ENCODE data around the gene NDUFV3.
"Not testable (repeated sequence)": the region's sequence is repeated elsewhere in the genome, so short reads cannot be mapped to it uniquely, and the experiment has no call there.

NDUFV3 gene

DNA sequence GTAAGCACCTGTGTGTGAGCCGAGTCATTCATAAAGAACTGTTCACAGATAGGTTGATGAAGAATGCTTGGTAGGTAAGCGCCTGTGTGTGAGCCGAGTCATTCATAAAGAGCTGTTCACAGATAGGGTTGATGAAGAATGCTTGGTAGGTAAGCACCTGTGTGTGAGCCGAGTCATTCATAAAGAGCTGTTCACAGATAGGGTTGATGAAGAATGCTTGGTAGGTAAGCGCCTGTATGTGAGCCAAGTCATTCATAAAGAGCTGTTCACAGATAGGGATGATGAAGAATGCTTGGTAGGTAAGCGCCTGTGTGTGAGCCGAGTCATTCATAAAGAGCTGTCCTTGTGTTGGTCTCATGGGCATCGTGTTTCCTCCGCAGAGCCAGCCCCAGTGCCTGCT, 15.4 kb downstream of the NDUFV3 start:
- peaks cover 11% of the 10 kb centered on the region for H3K36me3 Mint-ChIP-seq

DNA sequence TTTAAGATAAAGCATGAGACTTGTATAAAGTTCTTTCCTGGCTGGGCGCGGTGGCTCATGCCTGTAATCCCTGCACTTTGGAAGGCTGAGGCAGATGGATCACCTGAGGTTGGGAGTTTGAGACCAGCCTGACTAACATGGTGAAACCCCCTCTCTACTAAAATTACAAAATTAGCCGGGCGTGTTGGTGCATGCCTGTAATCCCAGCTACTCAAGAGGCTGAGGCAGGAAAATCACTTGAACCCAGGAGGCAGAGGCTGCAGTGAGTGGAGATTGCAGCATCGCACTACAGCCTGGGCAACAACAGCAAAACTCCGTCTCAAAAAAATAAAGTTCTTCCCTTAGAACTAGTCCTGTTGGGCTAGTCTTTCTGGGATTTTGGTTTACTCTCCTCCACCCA, 18.8 kb downstream of the NDUFV3 start:
- not testable (repeated sequence) for H3K36me3 Mint-ChIP-seq, H3K4me1 Mint-ChIP-seq, H3K27me3 Mint-ChIP-seq, H3K27ac Mint-ChIP-seq, H3K4me3 Mint-ChIP-seq, H3K9me3 Mint-ChIP-seq

More for the DNA sequence above, 15.4 kb downstream of the NDUFV3 start:
- H3K4me1 Mint-ChIP-seq, H3K4me3 Mint-ChIP-seq, H3K27ac Mint-ChIP-seq, H3K27me3 Mint-ChIP-seq, H3K9me3 Mint-ChIP-seq: not testable (repeated sequence)

DNA sequence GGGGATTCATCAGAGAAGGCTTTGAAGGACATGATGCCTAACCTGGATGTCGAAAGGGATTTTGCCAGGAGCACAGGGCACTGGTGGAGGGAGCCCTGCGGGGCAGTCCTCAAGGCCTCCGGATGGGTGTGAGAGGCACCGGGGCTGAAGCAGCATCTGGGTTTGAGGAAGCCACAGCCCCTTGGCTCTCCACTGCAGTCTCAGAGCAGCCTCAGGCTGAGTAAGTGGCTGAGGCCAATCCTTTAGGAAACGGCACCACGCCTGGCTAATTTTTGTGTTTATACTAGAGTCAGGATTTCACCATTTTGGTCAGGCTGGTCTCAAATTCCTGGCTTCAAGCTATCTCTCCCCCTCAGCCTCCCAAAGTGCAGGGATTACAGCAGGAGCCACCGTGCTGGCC, 20.4 kb downstream of the NDUFV3 start:
- Mint-ChIP-seq H3K4me1 (no peaks in the 10 kb centered on the region), H3K9me3 (no peaks in the 10 kb centered on the region), H3K27me3 (no peaks in the 10 kb centered on the region), H3K4me3 (no peak overlapping the region), H3K36me3 (peaks cover 4% of the 10 kb centered on the region), H3K27ac (no peak overlapping the region)

DNA sequence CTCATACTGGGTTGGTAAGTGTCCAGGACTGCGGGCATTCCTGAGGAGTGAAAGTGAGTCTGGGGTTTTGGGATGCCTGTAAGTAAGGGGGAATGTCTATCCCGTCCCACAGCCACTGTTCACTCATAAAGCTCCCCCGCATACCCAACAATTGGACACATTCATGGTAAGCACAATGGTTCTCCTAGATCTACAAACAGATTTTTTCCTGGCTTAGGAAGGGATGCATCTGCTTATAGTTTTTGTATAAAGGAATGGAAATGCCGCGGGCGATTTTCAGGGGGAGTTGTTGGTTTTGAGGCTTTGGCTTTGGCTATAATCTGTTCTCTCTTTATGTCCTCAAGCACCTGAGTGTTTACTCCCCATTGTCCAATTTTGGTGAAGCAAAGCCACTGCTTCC, 25.2 kb downstream of the NDUFV3 start:
- peaks cover 2% of the 10 kb centered on the region for H3K4me1 Mint-ChIP-seq
- H3K4me3 Mint-ChIP-seq: no peak overlapping the region

DNA sequence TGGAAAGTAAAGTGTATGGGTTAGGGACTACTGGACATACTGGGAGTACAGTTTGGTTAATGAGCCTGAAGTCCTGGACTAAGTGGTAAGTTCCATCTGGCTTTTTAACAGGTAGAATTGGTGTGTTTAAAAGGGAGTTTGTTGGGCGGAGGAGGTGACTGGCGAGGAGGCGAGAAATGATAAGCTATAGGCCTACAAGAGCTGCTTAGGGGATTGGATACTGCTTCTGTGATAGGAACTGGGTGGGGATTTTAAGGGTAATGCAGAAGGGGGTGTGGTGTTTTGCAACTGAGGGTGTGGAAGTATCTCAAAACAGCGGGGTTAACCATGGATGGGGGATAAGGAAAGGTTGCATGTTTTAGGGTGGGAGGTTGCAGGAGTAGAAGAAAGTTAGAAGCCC, 28.8 kb downstream of the NDUFV3 start:
- H3K9me3 Mint-ChIP-seq: no peaks in the 10 kb centered on the region
- no peak overlapping the region for H3K27ac Mint-ChIP-seq
- no peak overlapping the region for H3K4me3 Mint-ChIP-seq
- H3K4me1 Mint-ChIP-seq: peaks cover 25% of the 10 kb centered on the region
- no peaks in the 10 kb centered on the region for H3K36me3 Mint-ChIP-seq
- H3K27me3 Mint-ChIP-seq: no peaks in the 10 kb centered on the region

More for the DNA sequence above, 25.2 kb downstream of the NDUFV3 start:
- H3K9me3 Mint-ChIP-seq: no peaks in the 10 kb centered on the region
- H3K27ac Mint-ChIP-seq: no peak overlapping the region
- no peaks in the 10 kb centered on the region for H3K27me3 Mint-ChIP-seq
- no peaks in the 10 kb centered on the region for H3K36me3 Mint-ChIP-seq

DNA sequence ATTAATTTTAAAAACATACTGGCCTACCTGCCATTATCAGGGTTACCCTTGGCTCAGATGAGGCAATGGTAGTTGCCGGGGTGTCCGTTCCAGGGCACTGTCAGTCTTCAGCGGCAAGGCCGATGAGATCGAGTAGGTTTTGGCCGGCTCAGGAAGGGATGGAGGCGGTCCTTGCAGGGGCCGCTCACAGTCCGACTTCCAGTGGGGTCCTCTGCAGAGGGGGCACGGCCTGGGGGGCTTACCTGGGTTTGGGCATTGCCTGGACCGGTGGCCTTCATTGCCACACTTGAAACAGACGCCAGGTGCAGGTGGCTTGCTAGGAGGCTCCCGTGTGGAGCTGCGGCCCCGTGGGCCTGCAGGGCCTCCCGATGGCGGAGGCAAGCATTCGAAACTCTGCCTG, 29.8 kb downstream of the NDUFV3 start:
- Mint-ChIP-seq H3K9me3 (no peaks in the 10 kb centered on the region), H3K27ac (no peak overlapping the region), H3K4me3 (no peak overlapping the region), H3K27me3 (no peaks in the 10 kb centered on the region), H3K36me3 (no peaks in the 10 kb centered on the region), H3K4me1 (peaks cover 25% of the 10 kb centered on the region)

DNA sequence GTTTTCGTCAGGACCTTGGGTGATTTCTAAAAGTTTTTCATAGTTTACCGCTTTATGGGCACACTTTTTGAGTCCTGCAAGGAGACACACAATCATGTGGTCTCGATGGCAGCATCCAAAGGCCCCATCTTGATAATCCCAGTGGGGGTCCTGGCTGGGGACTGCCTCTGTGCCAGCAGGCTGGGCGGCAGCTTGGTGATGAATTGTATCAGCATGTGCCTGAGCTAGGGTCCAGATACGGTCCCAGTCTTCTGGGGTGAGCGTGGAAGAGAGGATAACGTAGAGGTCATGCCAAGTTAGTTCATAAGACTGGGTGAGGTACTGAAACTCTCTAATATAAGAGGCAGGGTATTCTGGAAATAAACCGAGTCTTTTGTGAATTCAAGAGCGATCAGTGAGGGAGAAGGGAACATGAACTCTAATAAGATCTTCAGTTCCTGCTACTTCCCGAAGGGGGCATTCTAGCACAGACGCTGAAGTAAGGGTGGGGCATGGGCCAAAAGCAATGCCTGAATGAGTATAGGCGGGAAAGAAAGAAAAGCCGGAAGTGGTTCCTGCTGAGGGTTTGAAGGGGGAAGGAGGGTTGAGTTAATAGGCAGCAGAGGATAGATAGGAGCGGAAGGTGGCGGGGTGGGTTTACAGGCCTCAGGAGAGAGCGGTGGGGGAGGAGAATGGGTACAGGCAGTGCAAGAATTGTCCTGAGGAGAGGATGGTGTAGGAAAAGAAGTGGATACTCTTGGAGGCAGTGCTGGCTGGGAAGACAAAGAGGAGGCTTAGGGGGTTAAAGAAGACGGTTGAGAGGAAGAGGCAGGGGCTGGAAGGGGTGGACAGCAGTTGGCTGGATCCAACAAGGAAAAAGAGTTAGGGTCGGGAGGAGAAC, 30.7 kb downstream of the NDUFV3 start:
- Mint-ChIP-seq H3K4me1 (peaks cover 25% of the 10 kb centered on the region), H3K4me3 (peak overlapping the region; percentile 51), H3K27ac (peak overlapping the region; percentile 88), H3K36me3 (no peaks in the 10 kb centered on the region), H3K9me3 (no peaks in the 10 kb centered on the region), H3K27me3 (no peaks in the 10 kb centered on the region)

DNA sequence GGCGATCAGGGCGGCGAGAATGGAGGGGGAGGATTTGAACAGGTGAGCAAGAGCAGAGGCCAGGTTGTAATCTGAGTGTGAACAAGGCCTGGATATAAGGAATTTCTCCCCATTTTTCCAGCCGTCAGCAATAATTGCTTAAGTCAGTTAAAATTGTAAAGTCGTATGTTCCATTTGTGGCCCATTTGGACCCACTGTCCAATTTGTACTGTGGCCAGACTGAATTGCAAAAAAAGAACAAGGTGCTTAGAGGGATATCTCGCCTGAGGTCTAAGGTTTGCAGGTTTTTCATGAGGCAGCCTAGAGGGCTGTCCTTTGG, 31.3 kb downstream of the NDUFV3 start:
- H3K27ac Mint-ChIP-seq: peak overlapping the region; percentile 88
- no peaks in the 10 kb centered on the region for H3K9me3 Mint-ChIP-seq
- H3K27me3 Mint-ChIP-seq: no peaks in the 10 kb centered on the region
- H3K4me3 Mint-ChIP-seq: peak overlapping the region; percentile 51
- H3K36me3 Mint-ChIP-seq: no peaks in the 10 kb centered on the region
- peaks cover 25% of the 10 kb centered on the region for H3K4me1 Mint-ChIP-seq

DNA sequence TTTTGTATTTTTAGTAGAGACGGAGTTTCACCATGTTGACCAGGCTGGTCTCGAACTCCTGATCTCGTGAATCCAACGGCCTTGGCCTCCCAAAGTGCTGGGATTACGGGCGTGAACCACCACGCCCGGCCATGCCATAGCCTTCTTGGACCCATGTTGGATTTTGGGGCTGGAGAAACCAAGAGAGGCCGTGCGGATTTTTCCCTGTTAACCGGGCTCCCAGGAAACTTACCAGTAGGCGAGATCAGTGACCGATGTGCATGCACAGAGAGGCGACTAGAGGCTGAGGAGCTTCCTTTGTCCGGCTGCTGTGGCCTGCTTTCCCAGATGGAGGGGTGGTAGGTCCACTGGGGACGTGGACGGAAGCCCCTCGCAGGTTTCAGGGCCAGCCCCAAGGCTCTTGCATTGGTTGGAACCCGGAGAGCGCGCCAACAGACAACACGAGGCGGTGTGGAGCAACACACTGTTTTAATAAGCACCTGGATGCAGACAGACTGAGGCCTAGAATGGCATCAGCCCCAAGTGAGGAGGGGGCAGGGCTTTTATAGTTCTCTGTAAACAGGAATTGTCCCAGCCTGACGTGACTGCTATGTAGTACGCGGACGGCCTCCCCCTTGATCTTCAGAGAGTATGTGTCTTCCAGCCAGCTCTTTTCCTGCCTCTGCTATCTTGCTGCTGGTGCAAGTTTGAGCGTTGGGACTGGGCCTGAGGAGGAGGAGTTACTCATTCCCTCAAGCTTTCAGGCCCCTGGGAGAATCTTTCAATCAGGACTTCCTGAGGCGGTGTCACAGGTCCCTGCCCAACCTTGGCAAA, 32.2 kb downstream of the NDUFV3 start, which contains the start of gene ERVH48-1:
TSS of gene ERVH48-1 (minus strand) at position 517 of the 813 bp plus-strand sequence. CDS start 6,624 bp downstream, outside the sequence.
- no peaks in the 10 kb centered on the region for H3K27me3 Mint-ChIP-seq
- no peaks in the 10 kb centered on the region for H3K36me3 Mint-ChIP-seq
- H3K4me3 Mint-ChIP-seq: no peak within 1 kb of the TSS
- H3K9me3 Mint-ChIP-seq: no peaks in the 10 kb centered on the region
- peaks cover 25% of the 10 kb centered on the region for H3K4me1 Mint-ChIP-seq
- peak within 1 kb of the TSS; percentile 35 for H3K27ac Mint-ChIP-seq

DNA sequence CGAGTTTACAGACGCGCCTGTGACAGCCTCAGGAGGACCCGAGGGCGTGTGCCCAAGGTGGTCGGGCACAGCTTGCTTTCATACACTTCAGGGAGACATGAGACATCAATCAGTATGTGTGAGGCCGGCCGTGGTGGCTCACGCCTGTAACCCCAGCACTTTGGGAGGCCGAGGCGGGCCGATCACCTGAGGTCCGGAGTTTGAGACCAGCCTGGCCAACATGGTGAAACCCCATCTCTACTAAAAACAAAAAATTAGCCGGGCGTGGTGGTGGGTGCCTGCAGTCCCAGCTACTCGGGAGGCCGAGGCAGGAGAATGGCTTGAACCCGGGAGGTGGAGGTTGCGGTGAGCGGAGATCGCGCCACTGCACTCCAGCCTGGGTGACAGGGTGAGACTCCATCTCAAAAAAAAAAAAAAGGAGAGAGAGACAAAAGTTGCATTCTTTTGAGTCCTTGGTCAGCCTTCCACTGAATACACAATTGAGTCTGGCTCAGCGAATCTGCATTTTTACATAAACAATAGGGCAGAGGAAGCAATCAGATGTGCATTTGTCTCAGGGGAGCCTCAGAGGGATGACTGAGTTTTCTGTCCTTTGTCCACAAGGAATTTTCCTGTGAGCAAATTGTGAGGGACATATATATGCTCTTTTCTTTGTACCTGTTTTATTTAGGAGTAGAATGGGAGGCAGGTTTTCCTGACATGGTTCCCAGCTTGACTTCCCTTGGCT, 34.5 kb downstream of the NDUFV3 start:
- H3K27ac Mint-ChIP-seq, H3K27me3 Mint-ChIP-seq, H3K4me3 Mint-ChIP-seq, H3K36me3 Mint-ChIP-seq, H3K9me3 Mint-ChIP-seq: not testable (repeated sequence)
- H3K4me1 Mint-ChIP-seq: peaks cover 25% of the 10 kb centered on the region

DNA sequence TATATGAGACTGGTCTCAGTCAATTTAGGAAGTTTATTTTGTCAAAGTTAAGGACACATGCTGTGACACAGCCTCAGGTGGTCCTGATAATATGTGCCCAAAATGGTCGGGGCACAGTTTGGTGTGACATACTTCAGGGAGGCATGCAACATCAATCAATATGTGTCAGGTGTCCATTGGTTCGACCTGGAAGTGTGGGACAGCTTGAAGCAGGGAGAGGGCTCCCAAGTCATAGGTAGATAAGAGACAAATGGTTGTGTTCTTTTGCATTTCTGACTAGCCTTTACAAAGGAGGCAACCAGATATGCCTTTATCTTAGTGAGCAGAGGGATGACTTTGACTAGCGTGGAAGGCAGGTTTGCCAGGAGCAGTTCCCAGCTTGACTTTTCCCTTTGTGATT, 36.9 kb downstream of the NDUFV3 start:
- Mint-ChIP-seq H3K4me3 (no peak overlapping the region), H3K36me3 (no peaks in the 10 kb centered on the region), H3K27ac (no peak overlapping the region)

DNA sequence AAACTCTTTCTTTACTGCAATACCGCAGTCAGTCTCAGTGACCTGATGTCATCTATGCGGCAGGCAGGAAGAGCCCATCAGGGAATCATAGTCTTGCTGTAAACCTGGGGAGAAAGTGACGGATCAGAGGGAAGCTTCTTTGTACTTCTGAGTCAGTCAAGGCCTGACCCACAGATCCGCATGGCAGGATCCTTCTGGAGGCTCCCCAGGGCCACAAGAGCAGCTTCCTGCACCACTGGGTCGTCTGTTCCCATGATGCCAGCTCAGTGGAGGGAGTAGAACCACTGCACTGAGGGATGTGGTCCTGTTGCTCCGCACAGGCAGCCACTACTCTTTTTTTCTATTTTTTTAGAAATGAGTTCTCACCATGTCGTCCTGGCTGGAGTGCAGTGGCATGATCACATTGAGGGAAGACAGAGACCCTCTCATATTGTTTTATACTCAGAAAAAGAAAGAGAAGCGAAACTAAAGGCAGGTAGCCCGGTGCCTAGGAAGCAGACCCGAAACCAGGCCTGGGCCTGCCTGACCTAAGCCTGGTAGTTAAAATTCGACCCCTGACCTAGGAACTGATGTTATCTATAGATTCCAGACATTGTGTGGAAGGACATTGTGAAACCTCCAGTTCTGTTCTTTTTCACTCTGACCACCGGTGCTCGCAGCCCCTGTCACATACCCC, 38.6 kb downstream of the NDUFV3 start:
- no peaks in the 10 kb centered on the region for H3K27me3 Mint-ChIP-seq
- H3K9me3 Mint-ChIP-seq: no peaks in the 10 kb centered on the region
- no peak overlapping the region for H3K4me3 Mint-ChIP-seq
- no peak overlapping the region for H3K27ac Mint-ChIP-seq
- H3K4me1 Mint-ChIP-seq: no peaks in the 10 kb centered on the region
- no peaks in the 10 kb centered on the region for H3K36me3 Mint-ChIP-seq

More for the DNA sequence above, 36.9 kb downstream of the NDUFV3 start:
- Mint-ChIP-seq H3K9me3 (no peaks in the 10 kb centered on the region), H3K27me3 (no peaks in the 10 kb centered on the region), H3K4me1 (peaks cover 9% of the 10 kb centered on the region)

DNA sequence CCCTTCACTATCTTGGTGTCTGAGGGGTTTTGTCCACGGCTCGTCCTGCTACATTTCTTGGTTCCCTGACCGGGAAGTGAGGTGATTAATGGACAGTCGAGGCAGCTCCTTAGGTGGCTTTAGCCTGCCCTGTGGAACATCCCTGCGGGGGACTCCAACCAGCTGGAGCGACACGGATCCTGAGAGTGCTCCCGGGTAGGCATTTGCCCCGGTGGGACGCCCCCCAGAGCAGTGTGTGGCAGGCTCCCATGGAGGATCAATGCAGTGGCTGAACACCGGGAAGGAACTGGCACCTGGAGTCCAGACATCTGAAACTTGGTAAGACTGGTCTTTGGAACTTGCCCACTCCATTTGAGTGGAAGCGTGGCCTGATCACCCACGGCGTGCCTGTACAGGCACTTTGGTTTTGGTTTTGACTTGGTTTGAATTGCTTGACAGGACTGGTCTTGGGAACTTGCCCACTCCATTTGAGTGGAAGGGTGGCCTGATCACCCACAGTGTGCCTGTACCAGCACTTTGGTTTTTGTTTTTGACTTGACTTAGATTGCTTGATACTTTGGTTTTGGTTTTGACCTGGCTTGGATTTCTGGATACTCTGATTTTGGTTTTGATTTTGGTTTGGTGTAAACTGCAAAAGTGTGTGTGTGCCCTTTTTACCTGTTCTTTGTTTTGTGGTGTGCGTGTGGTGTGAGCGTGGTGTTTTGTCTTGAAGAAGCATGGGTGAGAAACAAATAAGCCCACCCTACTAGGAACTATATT, 39.4 kb downstream of the NDUFV3 start:
- H3K27me3 Mint-ChIP-seq, H3K4me3 Mint-ChIP-seq, H3K36me3 Mint-ChIP-seq, H3K9me3 Mint-ChIP-seq, H3K4me1 Mint-ChIP-seq: not testable (repeated sequence)
- peak overlapping the region; percentile 4 for H3K27ac Mint-ChIP-seq

DNA sequence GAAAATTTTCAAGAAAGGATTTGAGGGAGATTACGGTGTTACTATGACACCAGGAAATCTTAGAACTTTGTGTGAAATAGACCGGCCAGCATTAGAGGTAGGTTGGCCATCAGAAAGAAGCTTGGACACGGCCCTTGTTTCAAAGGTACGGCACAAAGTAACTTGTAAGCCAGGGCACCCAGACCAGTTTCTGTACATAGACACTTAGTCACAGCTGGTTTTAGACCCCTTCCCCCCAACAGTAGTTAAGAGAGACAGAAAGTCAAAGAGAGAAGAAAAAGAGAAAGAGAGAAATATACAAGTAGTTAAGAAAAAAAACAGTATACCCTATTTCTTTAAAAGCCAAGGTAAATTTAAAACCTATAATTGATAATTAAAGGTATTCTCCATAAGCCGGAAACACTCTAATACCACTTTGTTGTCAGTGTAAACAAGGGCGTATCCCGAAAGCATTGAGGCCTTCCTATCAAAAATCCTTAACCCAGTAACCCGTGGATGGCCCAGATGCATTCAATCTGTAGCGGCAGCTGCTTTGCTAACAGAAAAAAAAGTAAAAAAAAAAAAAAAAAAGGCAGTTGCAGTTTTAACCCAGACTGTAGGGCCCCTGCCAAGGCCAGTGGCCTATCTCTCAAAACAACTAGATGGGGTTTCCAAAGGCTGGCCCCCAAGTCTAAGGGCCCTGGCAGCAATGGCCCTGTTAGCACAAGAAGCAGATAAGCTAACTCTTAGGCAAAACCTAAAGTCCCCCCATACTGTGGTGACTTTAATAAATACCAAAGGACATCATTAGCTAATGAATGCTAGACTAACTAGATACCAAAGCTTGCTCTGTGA, 40.2 kb downstream of the NDUFV3 start:
- not testable (repeated sequence) for H3K36me3 Mint-ChIP-seq, H3K27me3 Mint-ChIP-seq, H3K4me3 Mint-ChIP-seq, H3K4me1 Mint-ChIP-seq, H3K9me3 Mint-ChIP-seq, H3K27ac Mint-ChIP-seq

Measured in activated naive CD4-positive, alpha-beta T cell treated with anti-CD3 and anti-CD28 coated beads, Interleukin-2, amount 50 U/mL, for 24 hours (primary cell).